ENCODE measurements around the gene MAPKAPK5. TPM values are rescaled to one million over a fixed set of nuclear protein-coding genes. Genes with fewer than 3 reads are reported as not detected.
A peak's percentile ranks its signal among the peaks of the same experiment; 100 is the strongest.

The MAPKAPK5 gene
- total RNA-seq, 1 experiment from 2014 or later, result 85.7 TPM

GRCh38 chr12:111886662-111887545 lies 44.9 kb downstream of the MAPKAPK5 start:
- H2BK15ac ChIP-seq (ENCODE audit: low read depth, low read length), result no peak overlapping the region
- H3K27ac Mint-ChIP-seq, result peak overlapping the region; percentile 22 to 61 (median 44); a peak in 5 of 7 replicates

More at GRCh38 chr12:111886662-111887545, 44.9 kb downstream of the MAPKAPK5 start:
- Histone ChIP-seq H3K18ac (ENCODE audit: insufficient read length, low read depth, low read length) (no peak overlapping the region), H3K4me2 (ENCODE audit: insufficient read depth, insufficient read length, low read length) (no peak overlapping the region), H3K27me3 (ENCODE audit: insufficient read depth, low read length) (no peaks in the 10 kb centered on the region), H3K79me1 (ENCODE audit: insufficient read depth, low read depth, low read length, poor library complexity, severe bottlenecking) (no peaks in the 10 kb centered on the region), H4K5ac (ENCODE audit: insufficient read length, low read depth, low read length) (no peak overlapping the region), H3K9me3 (ENCODE audit: control insufficient read depth, low read depth, low read length) (no peaks in the 10 kb centered on the region), H2AFZ (ENCODE audit: low read length) (no peak overlapping the region), H4K91ac (ENCODE audit: insufficient read length, low read depth, low read length) (no peak overlapping the region), H3K4ac (ENCODE audit: low read depth, low read length) (no peak overlapping the region), H2AK5ac (ENCODE audit: insufficient read length, low read length) (no peak overlapping the region), H3T11ph (ENCODE audit: low read length) (no peak overlapping the region), H3K79me2 (ENCODE audit: insufficient read depth, low read length) (no peaks in the 10 kb centered on the region), H2BK12ac (ENCODE audit: insufficient read length, low read depth, low read length) (no peak overlapping the region), H2BK5ac (ENCODE audit: insufficient read length, low read length) (no peak overlapping the region), H3K23me2 (ENCODE audit: insufficient read length, low read depth, low read length, poor library complexity, severe bottlenecking) (no peaks in the 10 kb centered on the region), H2BK20ac (ENCODE audit: low read depth, low read length, poor library complexity, severe bottlenecking) (no peak overlapping the region), H3K56ac (ENCODE audit: insufficient read length, low read depth, low read length) (no peak overlapping the region), H3K14ac (ENCODE audit: insufficient read depth, low read length) (no peak overlapping the region), H3K23ac (ENCODE audit: insufficient read length, low read depth, low read length) (no peak overlapping the region), H4K8ac (replicated peaks; ENCODE audit: insufficient read length, low read depth, low read length) (no peak overlapping the region), H4K20me1 (ENCODE audit: control insufficient read depth, insufficient read depth, insufficient read length) (no peaks in the 10 kb centered on the region), H3K27ac (ENCODE audit: insufficient read length, low read depth, low read length) (no peak overlapping the region), H2BK120ac (ENCODE audit: low read depth, low read length, poor library complexity, severe bottlenecking) (no peak overlapping the region), H3K4me1 (ENCODE audit: insufficient read depth, low read length) (no peaks in the 10 kb centered on the region), H3K9ac (ENCODE audit: extremely low read depth, insufficient read length, low read length) (no peak overlapping the region)
- Mint-ChIP-seq H3K36me3 (ENCODE audit: insufficient read depth in 1 of 3, low read depth in 3 of 3) (peaks cover 62 to 91% (median 83%) of the 10 kb centered on the region in 3 experiments; a peak in 6 of 7 replicates), H3K4me1 (no peaks in the 10 kb centered on the region), H3K9me3 (no peaks in the 10 kb centered on the region), H3K4me3 (no peak overlapping the region), H3K27me3 (ENCODE audit: low read depth) (no peaks in the 10 kb centered on the region)
- TF ChIP-seq, protein P1, sequence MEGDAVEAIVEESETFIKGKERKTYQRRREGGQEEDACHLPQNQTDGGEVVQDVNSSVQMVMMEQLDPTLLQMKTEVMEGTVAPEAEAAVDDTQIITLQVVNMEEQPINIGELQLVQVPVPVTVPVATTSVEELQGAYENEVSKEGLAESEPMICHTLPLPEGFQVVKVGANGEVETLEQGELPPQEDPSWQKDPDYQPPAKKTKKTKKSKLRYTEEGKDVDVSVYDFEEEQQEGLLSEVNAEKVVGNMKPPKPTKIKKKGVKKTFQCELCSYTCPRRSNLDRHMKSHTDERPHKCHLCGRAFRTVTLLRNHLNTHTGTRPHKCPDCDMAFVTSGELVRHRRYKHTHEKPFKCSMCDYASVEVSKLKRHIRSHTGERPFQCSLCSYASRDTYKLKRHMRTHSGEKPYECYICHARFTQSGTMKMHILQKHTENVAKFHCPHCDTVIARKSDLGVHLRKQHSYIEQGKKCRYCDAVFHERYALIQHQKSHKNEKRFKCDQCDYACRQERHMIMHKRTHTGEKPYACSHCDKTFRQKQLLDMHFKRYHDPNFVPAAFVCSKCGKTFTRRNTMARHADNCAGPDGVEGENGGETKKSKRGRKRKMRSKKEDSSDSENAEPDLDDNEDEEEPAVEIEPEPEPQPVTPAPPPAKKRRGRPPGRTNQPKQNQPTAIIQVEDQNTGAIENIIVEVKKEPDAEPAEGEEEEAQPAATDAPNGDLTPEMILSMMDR (conservative IDR thresholded peaks at IDR 0.05), result no peak
- DNase-seq, result no peak
- no CpG with 5 or more reads among the region's 7 CpGs for WGBS (ENCODE audit: extremely low coverage, insufficient read length, low lambda C conversion rate)

All from H9 (cell line).